ENCODE results near the gene SLC25A41.
A peak's percentile ranks its signal among the peaks of the same experiment; 100 is the strongest.

Gene SLC25A41

DNA sequence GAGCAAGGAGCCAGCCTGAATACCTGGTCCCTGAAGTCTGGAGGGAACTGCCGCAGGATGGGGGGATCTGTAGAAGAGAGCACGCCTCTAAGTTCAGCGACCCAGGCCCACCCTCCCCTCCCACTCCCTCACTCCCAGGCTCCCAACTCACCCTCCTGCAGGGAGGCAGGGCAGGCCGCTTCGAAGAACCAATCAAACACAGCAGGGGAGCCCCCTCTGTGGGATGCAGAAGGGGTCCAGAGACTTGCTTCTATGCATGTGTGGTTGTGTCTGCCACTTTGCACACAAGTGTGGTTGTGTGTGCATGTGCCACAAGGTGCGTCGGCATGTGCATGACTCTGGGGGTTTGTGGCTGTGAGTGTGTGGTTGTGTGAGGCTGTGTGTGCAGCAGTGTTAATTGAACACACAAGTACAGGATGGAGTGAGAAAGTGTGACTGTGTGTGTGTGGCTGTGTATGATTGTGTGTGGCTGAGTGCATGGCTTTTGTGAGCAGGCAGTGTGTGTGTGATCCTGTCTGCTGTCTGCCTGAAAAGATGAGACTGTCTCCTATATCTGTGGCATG lies 46.4 kb upstream of the SLC25A41 start:
- TF ChIP-seq MYC (IDR thresholded peaks at IDR 0.05; ENCODE audit: low read depth, low read length) = no peak
- DNase-seq (ENCODE audit: low read depth) = no peak
- no peak overlapping the region for H3K4me3 ChIP-seq (ENCODE audit: low read depth, low read length)

DNA sequence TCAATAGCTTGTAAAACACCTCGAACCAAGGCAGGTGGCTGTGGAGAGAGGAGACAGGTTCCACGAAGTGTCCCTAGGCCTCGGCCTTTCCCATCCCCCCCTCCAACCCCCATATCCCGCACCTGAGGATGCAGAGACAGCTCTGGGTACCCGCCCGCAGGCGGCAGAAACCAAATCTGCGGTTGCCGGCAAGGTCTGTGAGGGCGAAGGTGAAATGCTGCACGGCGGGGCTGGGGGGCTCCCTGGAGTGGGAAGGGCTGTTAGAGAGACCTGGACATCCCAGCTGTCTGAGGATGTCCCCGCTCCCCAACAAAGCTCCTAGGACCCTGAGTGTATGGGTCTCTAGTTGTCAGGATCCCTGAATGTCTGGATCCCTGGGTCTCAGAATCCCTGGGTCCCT lies 45.3 kb upstream of the SLC25A41 start:
- H3K4me3 ChIP-seq (ENCODE audit: low read depth, low read length) = no peak overlapping the region
- no peak for DNase-seq (ENCODE audit: low read depth)
- TF ChIP-seq POLR2A (IDR thresholded peaks at IDR 0.05; ENCODE audit: extremely low read depth, insufficient read length) = no peak
- TF ChIP-seq MYC (IDR thresholded peaks at IDR 0.05; ENCODE audit: low read depth, low read length) = no peak
- TF ChIP-seq, protein P1, sequence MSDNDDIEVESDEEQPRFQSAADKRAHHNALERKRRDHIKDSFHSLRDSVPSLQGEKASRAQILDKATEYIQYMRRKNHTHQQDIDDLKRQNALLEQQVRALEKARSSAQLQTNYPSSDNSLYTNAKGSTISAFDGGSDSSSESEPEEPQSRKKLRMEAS (IDR thresholded peaks at IDR 0.05; ENCODE audit: low read depth, low read length) = no peak
- TF ChIP-seq, protein P2, sequence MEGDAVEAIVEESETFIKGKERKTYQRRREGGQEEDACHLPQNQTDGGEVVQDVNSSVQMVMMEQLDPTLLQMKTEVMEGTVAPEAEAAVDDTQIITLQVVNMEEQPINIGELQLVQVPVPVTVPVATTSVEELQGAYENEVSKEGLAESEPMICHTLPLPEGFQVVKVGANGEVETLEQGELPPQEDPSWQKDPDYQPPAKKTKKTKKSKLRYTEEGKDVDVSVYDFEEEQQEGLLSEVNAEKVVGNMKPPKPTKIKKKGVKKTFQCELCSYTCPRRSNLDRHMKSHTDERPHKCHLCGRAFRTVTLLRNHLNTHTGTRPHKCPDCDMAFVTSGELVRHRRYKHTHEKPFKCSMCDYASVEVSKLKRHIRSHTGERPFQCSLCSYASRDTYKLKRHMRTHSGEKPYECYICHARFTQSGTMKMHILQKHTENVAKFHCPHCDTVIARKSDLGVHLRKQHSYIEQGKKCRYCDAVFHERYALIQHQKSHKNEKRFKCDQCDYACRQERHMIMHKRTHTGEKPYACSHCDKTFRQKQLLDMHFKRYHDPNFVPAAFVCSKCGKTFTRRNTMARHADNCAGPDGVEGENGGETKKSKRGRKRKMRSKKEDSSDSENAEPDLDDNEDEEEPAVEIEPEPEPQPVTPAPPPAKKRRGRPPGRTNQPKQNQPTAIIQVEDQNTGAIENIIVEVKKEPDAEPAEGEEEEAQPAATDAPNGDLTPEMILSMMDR (IDR thresholded peaks at IDR 0.05; ENCODE audit: low read depth, low read length) = no peak

DNA sequence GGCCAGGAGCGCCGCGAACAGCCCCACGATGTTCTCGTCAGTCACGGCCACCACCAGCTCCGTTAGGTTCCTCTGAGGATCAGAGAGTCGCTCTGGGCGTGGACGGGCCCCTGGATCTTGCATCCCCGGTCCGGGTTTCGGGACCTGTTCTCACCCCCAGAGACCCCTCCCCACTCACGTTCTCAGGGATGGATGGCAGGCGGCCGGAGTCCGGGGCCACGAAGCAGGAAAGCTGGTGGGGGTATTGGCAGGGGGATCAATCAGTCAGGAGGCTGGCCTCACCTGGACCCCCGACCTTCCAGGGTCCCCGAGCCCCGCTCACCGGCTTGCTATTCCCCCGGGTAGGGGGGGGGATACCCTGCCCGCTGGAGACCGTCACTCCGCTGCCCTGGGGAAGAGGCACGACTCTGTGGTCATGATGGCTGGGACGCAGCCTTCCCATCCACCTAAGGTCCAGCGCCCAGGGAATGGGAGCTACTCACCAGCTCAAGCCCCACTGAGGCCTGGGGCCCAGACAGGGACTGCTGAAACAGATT lies 43.4 kb upstream of the SLC25A41 start:
- DNase-seq (ENCODE audit: low read depth) = no peak
- no peak for TF ChIP-seq MYC (IDR thresholded peaks at IDR 0.05; ENCODE audit: low read depth, low read length)
- TF ChIP-seq, protein P1 (IDR thresholded peaks at IDR 0.05; ENCODE audit: low read depth, low read length) = no peak
- TF ChIP-seq POLR2A (IDR thresholded peaks at IDR 0.05; ENCODE audit: extremely low read depth, insufficient read length) = no peak
- TF ChIP-seq, protein P2 (IDR thresholded peaks at IDR 0.05; ENCODE audit: low read depth, low read length) = no peak
- H3K4me3 ChIP-seq (ENCODE audit: low read depth, low read length) = no peak overlapping the region

DNA sequence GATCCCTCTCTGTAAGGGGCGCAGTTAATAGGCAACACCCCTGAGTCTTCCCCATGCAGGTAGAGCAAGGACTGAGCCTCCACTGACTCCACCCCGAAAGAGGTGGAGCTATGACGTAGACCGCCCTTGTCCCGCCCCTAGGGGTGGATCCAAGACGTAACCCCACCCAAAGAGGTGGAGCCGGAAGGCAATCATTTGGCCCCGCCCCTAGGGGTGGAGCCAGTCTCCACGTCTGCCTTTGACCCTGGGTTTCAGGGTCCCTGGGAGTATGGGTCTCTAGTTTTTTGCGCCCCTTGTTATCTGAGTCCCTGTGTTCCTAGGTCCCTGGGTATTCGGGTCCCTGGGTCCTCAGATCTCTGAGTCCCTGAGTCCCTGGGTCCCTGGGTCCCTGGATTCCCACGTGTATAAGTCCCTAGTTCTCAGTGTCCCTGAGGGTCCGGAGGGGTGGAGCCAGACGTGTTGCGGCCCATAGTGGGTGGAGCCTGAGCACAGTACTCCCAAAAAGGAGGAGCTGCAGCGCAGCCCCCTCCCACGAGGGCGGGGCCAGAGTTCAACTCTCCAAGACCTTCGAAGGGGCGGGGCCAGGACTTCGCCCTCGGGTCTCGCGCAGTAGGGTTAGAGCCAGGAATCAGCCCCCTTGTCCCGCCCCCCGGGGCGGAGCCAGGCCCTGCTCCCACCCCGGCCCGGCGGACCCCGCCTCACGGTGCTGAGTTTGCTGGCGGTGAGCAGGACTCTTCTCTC lies 42.8 kb upstream of the SLC25A41 start:
- TF ChIP-seq, protein P1 (IDR thresholded peaks at IDR 0.05; ENCODE audit: low read depth, low read length) = no peak
- no peak for TF ChIP-seq POLR2A (IDR thresholded peaks at IDR 0.05; ENCODE audit: extremely low read depth, insufficient read length)
- TF ChIP-seq MYC (IDR thresholded peaks at IDR 0.05; ENCODE audit: low read depth, low read length) = no peak
- TF ChIP-seq, protein P2 (IDR thresholded peaks at IDR 0.05; ENCODE audit: low read depth, low read length) = no peak
- no peak overlapping the region for H3K4me3 ChIP-seq (ENCODE audit: low read depth, low read length)
- peak; percentile 31 for DNase-seq (ENCODE audit: low read depth)

DNA sequence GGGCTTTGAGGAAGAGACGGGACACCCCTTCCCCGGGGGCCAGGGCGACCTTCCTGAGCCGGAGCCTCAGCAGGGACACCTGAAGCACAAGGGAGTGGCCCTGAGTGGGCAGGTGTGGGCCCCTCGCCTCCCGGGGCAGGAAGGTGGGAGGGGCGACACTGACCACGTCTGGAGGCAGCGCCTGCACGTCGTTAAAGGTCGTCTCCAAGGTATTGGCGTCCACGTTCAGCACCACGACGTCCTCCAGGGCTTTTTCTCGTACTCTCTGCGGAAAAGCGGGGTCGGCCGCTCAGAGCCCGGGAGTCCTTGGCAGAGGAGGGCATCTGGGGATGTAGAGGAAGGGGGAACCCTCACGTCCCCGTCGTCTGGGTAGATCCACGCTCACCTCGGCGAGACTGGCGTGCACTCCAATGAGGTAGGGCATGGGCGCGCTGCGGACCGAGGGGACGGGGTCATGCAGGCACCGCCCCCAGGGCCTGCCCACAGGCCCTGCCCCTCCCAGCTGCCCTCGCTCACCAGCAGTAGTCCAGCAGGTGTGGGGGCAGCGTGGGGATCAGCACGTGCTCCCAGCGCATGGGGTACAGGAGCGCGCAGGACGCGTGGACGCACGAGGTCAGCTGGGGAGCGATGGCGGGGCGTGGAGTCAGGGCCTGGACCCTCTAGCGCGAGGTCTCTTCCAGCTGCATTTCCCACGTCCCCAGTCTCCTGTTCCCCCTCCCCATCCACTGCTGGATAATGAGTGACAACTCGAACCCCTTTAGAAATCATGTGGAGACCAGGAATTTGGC lies 42.0 kb upstream of the SLC25A41 start:
- TF ChIP-seq, protein P1 (IDR thresholded peaks at IDR 0.05; ENCODE audit: low read depth, low read length) = no peak
- no peak for TF ChIP-seq MYC (IDR thresholded peaks at IDR 0.05; ENCODE audit: low read depth, low read length)
- H3K4me3 ChIP-seq (ENCODE audit: low read depth, low read length) = no peak overlapping the region
- no peak for DNase-seq (ENCODE audit: low read depth)

DNA sequence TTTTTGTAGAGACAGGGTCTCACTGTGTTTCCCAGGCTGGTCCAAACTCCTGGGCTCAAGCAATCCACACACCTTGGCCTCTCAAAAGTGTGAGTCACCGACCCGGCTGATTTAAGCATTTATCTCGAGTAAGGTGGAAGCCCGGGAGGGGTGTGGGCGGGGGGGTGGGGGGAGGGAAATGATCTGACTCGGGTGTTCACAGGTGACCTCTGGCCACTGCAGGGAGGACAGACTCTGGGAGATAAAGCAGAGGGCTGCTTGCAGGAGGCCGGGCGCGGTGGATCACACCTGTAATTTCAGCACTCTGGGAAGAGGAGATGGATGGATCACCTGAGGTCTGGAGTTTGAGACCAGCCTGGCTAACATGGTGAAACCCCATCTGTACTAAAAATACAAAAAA lies 40.1 kb upstream of the SLC25A41 start:
- TF ChIP-seq POLR2A (IDR thresholded peaks at IDR 0.05; ENCODE audit: extremely low read depth, insufficient read length) = no peak
- TF ChIP-seq, protein P2 (IDR thresholded peaks at IDR 0.05; ENCODE audit: low read depth, low read length) = no peak
- no peak for TF ChIP-seq MYC (IDR thresholded peaks at IDR 0.05; ENCODE audit: low read depth, low read length)
- TF ChIP-seq, protein P1 (IDR thresholded peaks at IDR 0.05; ENCODE audit: low read depth, low read length) = no peak
- DNase-seq (ENCODE audit: low read depth) = no peak
- no peak overlapping the region for H3K4me3 ChIP-seq (ENCODE audit: low read depth, low read length)

Data from NB4 (cell line).